GM12878 (cell line): ENCODE measurements around the gene PILRB. TPM values are rescaled to one million over a fixed set of nuclear protein-coding genes. Genes with fewer than 3 reads are reported as not detected.

Experiments
- ATAC-seq: fragments of 200-7000 bp; cut with Tn5 transposase; 3 replicates; pipeline ENCODE4 v1.9.1; 2020; ENCODE audit warnings: mild to moderate bottlenecking, moderate library complexity
- BruUV-seq: library from RNA; stranded (reverse); fragments of 400-500 nt; replicated peaks from 2 replicates; lab custom pipeline; 2021; lab: Mats Ljungman, UMichigan
- CTCF ChIA-PET: fragments of 300-600 bp; sonication (Branson Sonifier 250); formaldehyde crosslinking; extraction: SDS; loops from one replicate; lab custom pipeline; 2021; ENCODE audit warnings: inconsistent platforms; lab: Yijun Ruan, JAX
- POLR2A ChIA-PET: fragments of 350-600 bp; formaldehyde crosslinking; extraction: SDS; loops from one replicate; lab custom pipeline; 2021; ENCODE audit warnings: inconsistent platforms; lab: Charles Lee
- RAD21 ChIA-PET: fragments of 300-600 bp; sonication (Branson Sonifier 250); formaldehyde crosslinking; loops from one replicate; lab custom pipeline; 2023; ENCODE audit warnings: antibody characterized with exemption; ENCODE audit not compliant: unreplicated experiment; lab: Charles Lee
- SMC1A ChIA-PET: fragments of 300-600 bp; sonication (Branson Sonifier 250); formaldehyde crosslinking; loops from one replicate; lab custom pipeline; 2023; ENCODE audit not compliant: unreplicated experiment, uncharacterized antibody; lab: Charles Lee
- DNase-seq: peaks from one replicate; pipeline ENCODE4 v3.0.0-alpha.2; 2011; ENCODE audit warnings: low read depth, low spot score
- FAIRE-seq: peaks from 3 replicates; lab custom pipeline; 2011; peaks lifted over from hg19 to GRCh38; lab: Jason Lieb, UNC
- H2AFZ ChIP-seq: 2 replicates; pipeline ENCODE4 v1.6.0; 2011; ENCODE audit warnings: low read depth, low read length, control low read depth; ENCODE audit not compliant: control insufficient read depth
- H3K27ac ChIP-seq: 2 replicates; pipeline ENCODE4 v1.5.1; 2011; ENCODE audit warnings: control low read depth; ENCODE audit not compliant: control insufficient read depth, insufficient read depth
- H3K27me3 ChIP-seq, 2 experiments: replicated peaks in 1 of 2; 2 replicates each; pipeline versions ENCODE4 v1.6.0 to v1.6.1; 2011; ENCODE audit warnings: low read length in 1 of 2; ENCODE audit not compliant: control insufficient read depth in 2 of 2, insufficient read depth in 2 of 2
- H3K36me3 ChIP-seq, 2 experiments: 2 replicates each; pipeline ENCODE4 v1.5.1; 2011; ENCODE audit warnings: low read length in 1 of 2; ENCODE audit not compliant: control insufficient read depth in 2 of 2, insufficient read depth in 2 of 2
- H3K4me1 ChIP-seq: 2 replicates; pipeline ENCODE4 v1.6.1; 2011; ENCODE audit warnings: mild to moderate bottlenecking, low read length, moderate library complexity, mixed read lengths; ENCODE audit not compliant: control insufficient read depth, insufficient read depth
- H3K4me2 ChIP-seq: 2 replicates; pipeline ENCODE4 v1.6.0; 2011; ENCODE audit warnings: control low read depth; ENCODE audit not compliant: control insufficient read depth, insufficient read depth
- H3K4me3 ChIP-seq: fragments of 200-600 bp; sonication (generic); 2 replicates; pipeline ENCODE4 v1.5.1; 2016
- H3K79me2 ChIP-seq: 2 replicates; pipeline ENCODE4 v1.6.0; 2011; ENCODE audit warnings: low read length; ENCODE audit not compliant: control insufficient read depth, insufficient read depth
- H3K9ac ChIP-seq: 2 replicates; pipeline ENCODE4 v1.8.0; 2011; ENCODE audit warnings: low read length, control low read depth, mixed read lengths; ENCODE audit not compliant: control insufficient read depth, insufficient read depth
- H3K9me3 ChIP-seq: replicated peaks from 3 replicates; pipeline ENCODE4 v1.5.1; 2011; ENCODE audit warnings: mild to moderate bottlenecking, low read length; ENCODE audit not compliant: control insufficient read depth, insufficient read depth
- H4K20me1 ChIP-seq: 2 replicates; pipeline ENCODE4 v1.6.0; 2011; ENCODE audit not compliant: control insufficient read depth, insufficient read depth
- CEBPB ChIP-seq, 2 experiments: fragments of 150-350 bp in 1 of 2; IDR thresholded peaks; 2 replicates each; pipeline ENCODE4 v1.6.1; 2012 to 2014; ENCODE audit warnings: low read depth in 2 of 2, low read length in 2 of 2, borderline replicate concordance in 1 of 2, inconsistent platforms in 1 of 2
- E2F4 ChIP-seq: IDR thresholded peaks from 2 replicates; pipeline ENCODE4 v1.6.1; 2012; ENCODE audit warnings: low read depth, low read length, improper control_type of control experiment
- E4F1 ChIP-seq: fragments of 450-650 bp; IDR thresholded peaks from 2 replicates; pipeline ENCODE4 v1.6.1; 2018; ENCODE audit warnings: borderline replicate concordance, mild to moderate bottlenecking; ENCODE audit not compliant: partially characterized antibody
- FOS ChIP-seq: IDR thresholded peaks from 3 replicates; pipeline ENCODE4 v1.6.1; 2011; ENCODE audit warnings: borderline replicate concordance; ENCODE audit not compliant: insufficient read length; ENCODE audit errors: extremely low read depth
- HDGF ChIP-seq: fragments of 450-650 bp; IDR thresholded peaks from 2 replicates; pipeline ENCODE4 v1.6.1; 2016; ENCODE audit warnings: antibody characterized with exemption
- MAX ChIP-seq: IDR thresholded peaks from 2 replicates; pipeline ENCODE4 v1.6.1; 2012; ENCODE audit warnings: low read depth, low read length, improper control_type of control experiment
- MTA3 ChIP-seq: IDR thresholded peaks from 2 replicates; pipeline ENCODE4 v1.6.1; 2012; ENCODE audit warnings: low read length, inconsistent platforms, borderline replicate concordance
- NFIC ChIP-seq: IDR thresholded peaks from 2 replicates; pipeline ENCODE4 v1.6.1; 2012; ENCODE audit warnings: low read depth, mild to moderate bottlenecking, inconsistent platforms, low read length, moderate library complexity
- PAX8 ChIP-seq: fragments of 450-650 bp; IDR thresholded peaks from 2 replicates; pipeline ENCODE4 v1.6.1; 2017; ENCODE audit warnings: mild to moderate bottlenecking, moderate library complexity
- RUNX3 ChIP-seq: IDR thresholded peaks from 2 replicates; pipeline ENCODE4 v1.6.1; 2012; ENCODE audit warnings: low read length, inconsistent platforms
- SMAD1 ChIP-seq: fragments of 450-650 bp; IDR thresholded peaks from 2 replicates; pipeline ENCODE4 v1.6.1; 2018; ENCODE audit warnings: mild to moderate bottlenecking, low read depth; ENCODE audit not compliant: partially characterized antibody
- SREBF2 ChIP-seq: IDR thresholded peaks from 2 replicates; pipeline ENCODE4 v1.6.1; 2012; ENCODE audit warnings: mild to moderate bottlenecking, low read length
- STAT1 ChIP-seq: fragments of 450-650 bp; conservative IDR thresholded peaks from 2 replicates; pipeline ENCODE4 v1.6.1; 2014; ENCODE audit warnings: antibody characterized with exemption, mild to moderate bottlenecking
- TARDBP ChIP-seq: IDR thresholded peaks from 2 replicates; pipeline ENCODE4 v1.6.1; 2016; ENCODE audit warnings: borderline replicate concordance
- YY1 ChIP-seq: IDR thresholded peaks from 2 replicates; pipeline ENCODE4 v1.6.1; 2011; ENCODE audit warnings: low read depth, mild to moderate bottlenecking, low read length
- ZNF274 ChIP-seq: IDR thresholded peaks from one replicate; pipeline ENCODE4 v1.8.0; 2011; ENCODE audit not compliant: insufficient read length, insufficient read depth
- ZNF622 ChIP-seq: fragments of 450-650 bp; IDR thresholded peaks from 2 replicates; pipeline ENCODE4 v1.6.1; 2017; ENCODE audit warnings: mild to moderate bottlenecking, inconsistent platforms
- WGBS: methylation state at CpG from one replicate; pipeline ENCODE4 v1.1.6; 2016; ENCODE audit warnings: low lambda C conversion rate; ENCODE audit not compliant: insufficient replicate concordance, insufficient coverage; ENCODE audit errors: missing lambda C conversion rate; 5-methylcytosine and 5-hydroxymethylcytosine counted together
- in situ Hi-C: fragments of 300-500 bp; cut with MboI; formaldehyde crosslinking; loops from 9 replicates; pipeline ENCODE4 v1.14.3; 2018; ENCODE audit warnings: mixed read lengths
- intact Hi-C: fragments of 100-400 bp; cut with micrococcal nuclease; formaldehyde crosslinking; loops from one replicate; pipeline ENCODE4 v1.14.2; 2022; ENCODE audit not compliant: unreplicated experiment
- polyA plus RNA-seq, 11 experiments: library from polyadenylated mRNA; depleted of rRNA in 4 of 11; unstranded in 6 of 11; stranded (reverse) in 5 of 11; fragments of >200 nt; fragmentation: Nextera tagmentation in 4 of 11; fragmentation: Illumina TruSeq in 1 of 11; extraction: Ambion mirVana in 4 of 11; extraction: Trizol in 1 of 11; gene quantifications; 1 replicate in 1 of 11; 2 replicates in 10 of 11; pipeline versions ENCODE4 v1.2.1 to v1.2.3, GENCODE V29; 2011 to 2016; ENCODE audit warnings: inconsistent platforms in 2 of 11, missing spikeins in 2 of 11, low read depth in 1 of 11
- total RNA-seq, 4 experiments: library from RNA; depleted of rRNA in 3 of 4; stranded (reverse); fragments of >200 nt in 3 of 4; fragmentation: Illumina TruSeq in 1 of 4; extraction: Trizol in 1 of 4; gene quantifications; 2 replicates each; pipeline versions ENCODE4 v1.2.1 to v1.2.3, GENCODE V29; 2013 to 2021

The PILRB gene
- total and polyA plus RNA-seq, 10 of the 15 experiments (the other 5 are each of a cell fraction or from before 2014, with no cell fraction given) = 2.6 to 50.3 (median 22.0) TPM

GRCh38 chr7:100407285-100408180, 49.6 kb downstream of the PILRB start:
- Histone ChIP-seq H3K4me3 (no peak overlapping the region), H3K4me1 (peaks cover 7% of the 10 kb centered on the region), H3K36me3 (no peaks in the 10 kb centered on the region), H2AFZ (peak overlapping the region; percentile 18; the same call in 1 of the 2 replicates), H3K27ac (no peak overlapping the region), H3K4me2 (no peak overlapping the region), H4K20me1 (no peaks in the 10 kb centered on the region), H3K79me2 (no peaks in the 10 kb centered on the region), H3K9ac (no peak overlapping the region), H3K9me3 (no peaks in the 10 kb centered on the region), H3K27me3 (no peaks in the 10 kb centered on the region)
- ATAC-seq (peak; percentile 98), DNase-seq (peak; percentile 66), FAIRE-seq (peak; percentile 96)
- intact Hi-C loops = loop anchor here (1.0 to 5.0 kb wide), 4 partner anchors 33 to 275 kb away; partner anchors contain the start of gene PILRB
- ChIA-PET SMC1A (interaction anchor here (0.8 to 4.5 kb wide), 35 partner anchors 8 to 274 kb away, joined by 3 to 65 read pairs (median 5); partner anchors contain the start of genes MEPCE and ZCWPW1), POLR2A (interaction anchor here (0.7 to 2.4 kb wide), 19 partner anchors 9 to 207 kb away, joined by 3 to 10 read pairs (median 4); partner anchors contain the start of genes MEPCE, PPP1R35 and ZCWPW1), RAD21 (interaction anchor here (0.5 to 3.7 kb wide), 40 partner anchors 8 to 274 kb away, joined by 3 to 89 read pairs (median 5); partner anchors contain the start of genes FBXO24, GAL3ST4, LAMTOR4 and LRCH4), CTCF (interaction anchor here (0.6 to 4.0 kb wide), 49 partner anchors 8 to 489 kb away, joined by 3 to 134 read pairs (median 5); partner anchors contain the start of genes LAMTOR4, PILRA, PILRB and TSC22D4)
- no TSS peak for BruUV-seq
- WGBS = 23% methylated on average over 12 of the region's 12 CpGs
- in situ Hi-C loops = loop anchor here (5.0 kb wide), 1 partner anchor 275 kb away; no protein-coding TSS in a partner anchor
- TF ChIP-seq ZNF274 = no peak
- no peak for TF ChIP-seq NFIC
- no peak for TF ChIP-seq PAX8
- no peak for TF ChIP-seq HDGF
- no peak for TF ChIP-seq ZNF622
- no peak for TF ChIP-seq STAT1
- TF ChIP-seq E2F4 = no peak
- no peak for TF ChIP-seq SREBF2
- no peak for TF ChIP-seq TARDBP
- no peak for TF ChIP-seq MAX
- TF ChIP-seq FOS = no peak
- TF ChIP-seq E4F1 = no peak
- TF ChIP-seq CEBPB (IDR thresholded peaks at IDR 0.05; ENCODE audit: borderline replicate concordance in 1 of 2, low read depth in 2 of 2, low read length in 2 of 2) = no peak
- no peak for TF ChIP-seq MTA3
- no peak for TF ChIP-seq SMAD1
- TF ChIP-seq RUNX3 = peak; percentile 18; the same call in 1 of the 2 replicates
- 0 out of 2 replicates have a peak, but pooled peaks have one; percentile 18 for TF ChIP-seq YY1
